ENCODE results near the gene HEPHL1. TPM values are rescaled to one million over a fixed set of nuclear protein-coding genes. Genes with fewer than 3 reads are reported as not detected.

Gene HEPHL1
- polyA plus RNA-seq, 3 donors, result not detected

DNA sequence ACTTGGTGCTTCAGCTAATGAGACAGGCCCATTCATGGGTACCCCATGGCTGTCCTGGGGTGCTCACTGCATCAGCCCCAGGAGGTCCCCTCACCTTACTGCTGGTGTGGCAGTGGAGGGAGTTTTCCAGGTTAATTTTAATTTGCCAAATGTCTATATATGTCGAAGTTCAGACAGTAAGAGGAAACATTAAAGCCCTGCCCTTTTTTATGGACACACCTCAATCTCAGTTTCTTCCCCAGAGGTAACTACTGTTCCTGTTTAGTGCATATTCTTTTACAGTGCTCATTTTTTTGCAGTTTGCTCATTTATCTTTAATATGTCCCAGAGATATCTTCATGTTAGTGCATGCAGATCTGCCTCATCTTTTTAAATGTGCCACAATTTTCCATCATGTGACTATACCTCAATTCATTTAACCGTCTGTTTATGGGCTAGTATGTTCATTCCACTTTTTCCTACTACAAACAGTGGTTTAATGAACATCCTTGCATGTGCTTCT is 119.1 kb downstream of the HEPHL1 start:
- TF ChIP-seq CTCF (IDR thresholded peaks at IDR 0.05), result no peak
- Mint-ChIP-seq H3K27ac (peak overlapping the region in 1 of 7 donors; percentile 38), H3K4me1 (peaks cover 54% of the 10 kb centered on the region), H3K4me3 (no peak overlapping the region), H3K36me3 (peaks cover 11% of the 10 kb centered on the region in 2 donors), H3K9me3 (peaks cover 2 to 16% (median 6%) of the 10 kb centered on the region in 7 donors), H3K27me3 (ENCODE audit: low read depth in 3 of 3) (no peaks in the 10 kb centered on the region)
- Histone ChIP-seq H3K4me2 (replicated peaks; ENCODE audit: extremely low read depth, low read length, poor library complexity, severe bottlenecking) (no peak overlapping the region), H3K4me3 (replicated peaks in 1 of 3; ENCODE audit: low read depth in 2 of 3, low read length in 3 of 3) (no peak overlapping the region), H3K27me3 (ENCODE audit: control insufficient read depth in 2 of 2, insufficient read depth in 2 of 2, low read length in 2 of 2) (no peaks in the 10 kb centered on the region), H3K9ac (ENCODE audit: insufficient read depth, low read length, poor library complexity, severe bottlenecking) (no peak overlapping the region), H3K79me2 (ENCODE audit: insufficient read depth, low read length) (peaks cover 96% of the 10 kb centered on the region), H3K27ac (ENCODE audit: low read depth in 1 of 2, low read length in 2 of 2) (no peak overlapping the region), H3K36me3 (replicated peaks in 1 of 2; ENCODE audit: control insufficient read depth in 1 of 2, insufficient read depth in 2 of 2, low read length in 2 of 2) (no peaks in the 10 kb centered on the region), H4K20me1 (ENCODE audit: insufficient read depth, low read length) (peaks cover 90% of the 10 kb centered on the region), H2AFZ (ENCODE audit: insufficient read depth, low read depth, low read length, poor library complexity, severe bottlenecking) (no peak overlapping the region), H3K4me1 (ENCODE audit: control insufficient read depth in 1 of 2, insufficient read depth in 2 of 2, low read length in 2 of 2) (peaks cover 30 to 43% of the 10 kb centered on the region in 2 donors), H3K9me3 (replicated peaks in 1 of 2; ENCODE audit: control insufficient read depth in 1 of 2, insufficient read depth in 1 of 2, low read length in 2 of 2) (peaks cover 0 to 10% of the 10 kb centered on the region in 2 donors)
- no CpG with 5 or more reads among the region's 2 CpGs for WGBS (ENCODE audit: insufficient coverage)
- intact Hi-C loops (cut with micrococcal nuclease), result no loop called here
- no peak for DNase-seq

- 98% methylated on average over 8 of the region's 12 CpGs for WGBS (ENCODE audit: insufficient coverage)
- Histone ChIP-seq H3K4me2 (replicated peaks; ENCODE audit: extremely low read depth, low read length, poor library complexity, severe bottlenecking) (no peak overlapping the region), H3K9ac (ENCODE audit: insufficient read depth, low read length, poor library complexity, severe bottlenecking) (no peak overlapping the region), H2AFZ (ENCODE audit: insufficient read depth, low read depth, low read length, poor library complexity, severe bottlenecking) (no peak overlapping the region), H3K9me3 (replicated peaks in 1 of 2; ENCODE audit: control insufficient read depth in 1 of 2, insufficient read depth in 1 of 2, low read length in 2 of 2) (peaks cover 0 to 7% of the 10 kb centered on the region in 2 donors), H3K79me2 (ENCODE audit: insufficient read depth, low read length) (peaks cover 97% of the 10 kb centered on the region), H3K27me3 (ENCODE audit: control insufficient read depth in 2 of 2, insufficient read depth in 2 of 2, low read length in 2 of 2) (no peaks in the 10 kb centered on the region), H3K27ac (ENCODE audit: low read depth in 1 of 2, low read length in 2 of 2) (peak overlapping the region in 1 of 2 donors; percentile 49), H4K20me1 (ENCODE audit: insufficient read depth, low read length) (peaks cover 93% of the 10 kb centered on the region), H3K4me1 (ENCODE audit: control insufficient read depth in 1 of 2, insufficient read depth in 2 of 2, low read length in 2 of 2) (peaks cover 15 to 27% of the 10 kb centered on the region in 2 donors), H3K4me3 (replicated peaks in 1 of 3; ENCODE audit: low read depth in 2 of 3, low read length in 3 of 3) (no peak overlapping the region), H3K36me3 (replicated peaks in 1 of 2; ENCODE audit: control insufficient read depth in 1 of 2, insufficient read depth in 2 of 2, low read length in 2 of 2) (peaks cover 0 to 8% of the 10 kb centered on the region in 2 donors)
- H3K9me3 Mint-ChIP-seq, result peaks cover 2 to 15% (median 6%) of the 10 kb centered on the region in 7 donors
- H3K36me3 Mint-ChIP-seq, result peaks cover 9 to 12% of the 10 kb centered on the region in 2 donors
- no peak for DNase-seq
- H3K27ac Mint-ChIP-seq, result peak overlapping the region in 6 of 7 donors; percentile 31 to 75 (median 49)
- intact Hi-C loops (cut with micrococcal nuclease), result no loop called here
- TF ChIP-seq CTCF (IDR thresholded peaks at IDR 0.05), result no peak
- no peak overlapping the region for H3K4me3 Mint-ChIP-seq
- H3K27me3 Mint-ChIP-seq (ENCODE audit: low read depth in 3 of 3), result no peaks in the 10 kb centered on the region
- H3K4me1 Mint-ChIP-seq, result peaks cover 40% of the 10 kb centered on the region
Observed at GRCh38 chr11:94141511-94142307, 120.6 kb downstream of the HEPHL1 start.

Data from CD14-positive monocyte (primary cell).